Globus pallidus (tissue), 1 donor: ENCODE measurements around the gene LPP.
A peak's percentile ranks its signal among the peaks of the same experiment; 100 is the strongest.

Source experiments
- DNase-seq: peaks from one replicate; pipeline ENCODE4 v3.0.0-alpha.2; 2015; ENCODE audit warnings: low spot score

LPP gene

DNA sequence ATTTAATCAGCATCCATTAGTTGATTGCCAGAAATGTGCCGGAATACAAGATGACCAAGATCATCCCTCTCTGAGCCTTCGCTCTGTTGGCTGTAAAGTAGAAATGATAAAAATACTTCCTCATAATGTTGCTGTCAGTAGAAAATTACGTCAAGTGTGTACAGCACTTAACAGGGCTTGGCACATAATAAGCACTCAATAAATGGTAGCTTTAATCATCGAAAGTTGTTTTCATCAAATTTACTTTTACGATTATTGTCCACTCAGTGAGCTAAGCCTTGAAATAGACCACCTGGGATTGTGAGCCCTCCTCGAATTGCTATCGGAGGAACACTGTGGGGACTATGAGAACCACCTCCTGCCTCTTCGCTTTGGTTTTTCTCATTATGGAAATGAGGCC lies 716.5 kb downstream of the LPP start:
- no peak for DNase-seq

- DNase-seq = no peak
Measured at GRCh38 chr3:188874576-188874975, 720.6 kb downstream of the LPP start.

- no peak for DNase-seq
Measured at GRCh38 chr3:188875413-188875812, 721.5 kb downstream of the LPP start.

GRCh38 chr3:188876370-188876769 lies 722.4 kb downstream of the LPP start:
- DNase-seq = no peak

DNA sequence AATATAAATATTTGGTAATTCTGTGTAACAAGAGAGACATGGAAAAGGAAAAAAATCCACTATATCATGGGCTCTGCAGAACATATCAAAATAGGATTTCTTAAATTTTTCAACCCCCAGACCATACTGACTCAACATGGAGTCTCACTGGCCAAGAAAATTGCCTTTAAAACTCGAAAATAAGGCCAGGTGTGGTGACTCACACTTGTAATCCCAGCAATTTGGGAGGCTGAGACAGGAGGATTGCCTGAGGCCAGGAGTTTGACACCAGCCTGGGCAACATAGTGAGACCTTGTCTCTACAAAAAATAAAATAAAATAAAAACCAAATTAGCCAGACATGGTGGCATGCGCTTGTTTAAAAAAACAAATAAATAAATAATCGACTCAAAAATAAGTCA lies 723.4 kb downstream of the LPP start:
- no peak for DNase-seq

GRCh38 chr3:188878076-188878475 lies 724.1 kb downstream of the LPP start:
- DNase-seq = no peak

DNA sequence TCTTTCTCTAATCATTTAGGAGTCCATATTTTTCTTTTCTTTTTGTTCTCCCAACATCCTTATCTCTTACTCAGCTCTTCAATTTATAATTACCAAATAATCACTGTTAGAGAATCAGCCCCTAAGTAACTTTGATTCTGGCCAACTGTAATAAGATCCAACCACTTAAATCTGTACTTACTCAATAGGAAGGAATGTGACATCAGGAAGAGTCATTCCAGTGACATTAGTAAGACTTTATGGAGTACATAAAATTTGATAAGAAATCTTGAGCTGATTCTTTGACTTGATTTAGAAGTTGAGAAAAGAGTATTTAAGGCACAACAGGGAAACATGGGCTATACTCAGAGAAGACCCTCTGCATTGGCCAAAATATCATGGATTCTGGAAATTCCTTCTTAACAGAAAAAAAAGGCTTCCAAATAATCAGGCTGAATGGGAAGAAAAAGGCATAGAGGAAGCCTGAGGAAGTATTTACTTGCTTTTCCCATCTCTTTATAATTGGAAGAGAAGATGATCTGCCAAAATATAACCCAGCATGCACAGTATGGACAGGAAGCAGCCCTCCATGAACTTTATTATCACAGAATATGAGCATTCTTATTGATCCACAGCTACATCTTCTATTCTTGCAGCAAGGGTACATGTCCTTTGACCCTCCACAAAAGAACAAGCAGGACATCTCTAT lies 728.1 kb downstream of the LPP start:
- DNase-seq = no peak

GRCh38 chr3:188884299-188885043 lies 730.5 kb downstream of the LPP start:
- DNase-seq = no peak

DNA sequence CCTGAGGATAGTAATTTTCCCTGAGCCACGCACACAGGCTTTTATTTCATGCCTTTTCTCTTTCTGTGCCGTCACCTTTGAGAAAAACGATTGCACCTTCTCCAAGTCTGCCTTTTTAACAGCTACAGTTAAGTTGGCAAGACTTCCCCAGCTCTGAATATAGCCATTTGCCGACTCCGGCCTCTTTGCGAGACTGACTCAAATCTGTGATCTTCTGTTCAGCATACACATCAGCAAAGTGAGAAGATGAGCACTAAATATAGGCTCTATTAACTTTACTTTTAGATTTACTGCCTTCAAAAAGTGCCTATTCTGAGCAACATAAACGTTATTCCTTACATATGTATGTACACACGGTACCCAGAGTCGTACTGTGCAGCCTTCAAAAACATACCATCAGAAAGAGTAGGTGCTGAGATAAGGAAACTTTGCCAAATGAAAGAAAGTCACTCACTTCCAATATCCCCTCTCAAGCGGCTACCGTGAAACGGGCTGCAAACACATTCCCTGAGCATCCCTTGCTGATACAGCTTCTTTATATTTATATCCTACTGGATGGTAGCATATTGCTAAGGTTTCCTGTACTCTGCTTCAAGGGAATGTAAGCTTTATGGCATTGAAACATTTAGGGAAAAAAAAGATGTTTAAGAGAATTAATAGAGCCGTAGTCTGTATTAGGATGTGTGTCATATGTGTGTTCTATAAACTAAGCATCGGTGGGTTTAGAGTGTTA lies 734.5 kb downstream of the LPP start:
- no peak for DNase-seq

GRCh38 chr3:188889054-188889491 lies 735.1 kb downstream of the LPP start:
- DNase-seq = no peak

- no peak for DNase-seq
Measured at GRCh38 chr3:188890572-188891270, 736.8 kb downstream of the LPP start.

DNA sequence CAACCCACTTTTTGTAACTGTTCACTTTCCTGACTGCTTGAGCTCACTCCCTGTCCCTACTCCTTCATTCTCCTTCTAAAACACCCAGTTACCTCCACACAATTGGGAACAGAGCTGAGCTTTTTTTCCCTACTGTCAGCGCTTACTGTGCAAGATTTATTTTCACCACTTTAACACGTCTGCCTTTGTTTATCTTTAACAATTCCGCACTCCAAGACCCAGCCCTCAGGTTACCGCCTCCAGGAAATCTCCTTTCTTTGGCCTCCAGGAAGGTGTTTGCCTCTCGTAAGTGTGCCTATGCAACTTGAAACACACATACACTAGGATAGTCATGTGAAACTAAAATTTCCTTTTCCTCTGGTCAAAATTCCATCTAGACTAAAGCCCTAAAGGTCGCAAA lies 745.9 kb downstream of the LPP start:
- no peak for DNase-seq

- no peak for DNase-seq
Measured at GRCh38 chr3:188900421-188900951, 746.5 kb downstream of the LPP start.

DNA sequence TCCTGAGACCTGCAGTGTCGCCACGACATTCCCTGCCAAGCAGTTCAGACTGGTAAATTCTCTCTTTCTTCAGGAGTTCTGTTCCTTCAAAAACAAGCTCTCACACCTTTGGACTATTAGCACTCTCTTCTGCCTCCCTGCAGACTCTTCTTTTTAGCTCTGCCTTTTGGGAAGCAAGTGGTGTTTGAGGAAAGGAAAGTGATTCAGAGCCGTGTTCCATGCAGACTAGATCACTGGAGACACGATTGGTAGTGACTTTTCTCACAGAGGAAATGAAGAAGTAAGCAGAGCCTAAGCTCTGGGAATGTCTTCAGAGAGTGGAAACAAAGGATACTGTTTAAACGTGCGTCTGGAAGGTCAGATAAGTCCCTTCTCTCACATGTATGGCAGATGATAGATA lies 747.2 kb downstream of the LPP start:
- DNase-seq = no peak

DNA sequence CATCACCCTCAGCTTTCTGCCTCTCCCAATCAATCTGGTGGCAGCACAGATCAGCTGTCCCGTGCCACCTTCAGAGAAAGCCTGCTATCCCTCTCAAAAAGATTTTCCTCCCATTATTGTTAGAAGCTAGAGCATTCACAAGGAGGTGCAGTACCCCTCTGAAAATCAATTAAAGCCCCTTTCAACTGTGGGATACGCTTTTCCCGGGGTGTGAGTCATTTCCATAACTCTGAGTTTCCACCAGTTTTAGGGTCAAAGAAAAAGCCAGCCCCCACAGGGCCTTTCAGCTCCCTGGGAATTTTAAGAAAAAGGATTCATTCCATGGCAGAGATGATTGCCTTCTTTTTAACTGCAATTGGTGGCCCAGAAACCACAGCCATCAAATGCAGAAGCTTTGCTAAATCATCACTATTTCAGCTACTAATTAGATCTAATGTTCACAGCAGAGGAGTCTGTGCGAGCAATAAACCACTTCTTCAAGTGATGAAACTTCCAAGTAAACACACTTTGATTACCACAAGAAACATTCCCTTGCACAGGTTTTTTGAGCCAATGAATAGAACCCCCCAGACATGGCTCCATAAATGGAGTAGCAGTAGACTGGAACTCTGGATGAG lies 747.8 kb downstream of the LPP start:
- DNase-seq = no peak

DNA sequence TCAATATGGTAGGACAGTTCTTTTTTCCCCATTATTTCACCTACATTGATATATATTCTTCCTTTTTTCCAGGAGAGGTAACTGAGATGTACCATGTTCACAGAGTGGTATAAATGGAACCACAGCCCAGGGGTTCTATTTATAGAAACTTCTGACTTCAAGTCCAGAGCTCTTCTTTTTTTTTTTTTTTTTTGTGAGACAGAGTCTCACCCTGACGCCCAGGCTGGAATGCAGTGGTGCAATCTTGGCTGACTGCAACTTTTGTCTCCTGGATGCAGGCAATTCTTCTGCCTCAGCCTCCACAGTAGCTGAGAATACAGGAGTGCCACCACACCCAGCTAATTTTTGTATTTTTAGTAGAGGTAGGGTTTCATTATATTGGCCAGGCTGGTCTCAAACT lies 750.7 kb downstream of the LPP start:
- DNase-seq = no peak

- DNase-seq = no peak
Measured at GRCh38 chr3:188905547-188905946, 751.6 kb downstream of the LPP start.

- peak; percentile 74 for DNase-seq
Measured at GRCh38 chr3:188906236-188906635, 752.3 kb downstream of the LPP start.

GRCh38 chr3:188908002-188908850 lies 754.3 kb downstream of the LPP start:
- no peak for DNase-seq

GRCh38 chr3:188911026-188911850 lies 757.3 kb downstream of the LPP start:
- DNase-seq = no peak
